Heart right ventricle (tissue), 16 donors: ENCODE data around the gene RTTN. TPM values are rescaled to one million over a fixed set of nuclear protein-coding genes. Genes with fewer than 3 reads are reported as not detected.
"Not testable (repeated sequence)": the region's sequence is repeated elsewhere in the genome, so short reads cannot be mapped to it uniquely, and the experiment has no call there.

Experiments
- ATAC-seq, 8 donors: fragments of 200-7000 bp; cut with Tn5 transposase; one replicate each; pipeline ENCODE4 v1.9.1; 2020; ENCODE audit warnings: mild to moderate bottlenecking in 8 of 8, moderate library complexity in 8 of 8, moderate number of reproducible peaks in 1 of 8
- DNase-seq, 2 donors: peaks; one replicate each; pipeline ENCODE4 v3.0.0-alpha.2; 2020
- H3K27ac ChIP-seq, 10 donors: fragments of 200-600 bp; sonication (generic) in 2 of 10; one replicate each; pipeline versions ENCODE4 v1.5.0 to v1.8.0; 2020 to 2022; ENCODE audit warnings: mild to moderate bottlenecking in 3 of 10
- H3K27me3 ChIP-seq, 7 donors: fragments of 200-600 bp; one replicate each; pipeline ENCODE4 v1.8.0; 2021 to 2022; ENCODE audit warnings: mild to moderate bottlenecking in 2 of 7
- H3K36me3 ChIP-seq, 9 donors: fragments of 200-600 bp; sonication (generic) in 1 of 9; one replicate each; pipeline versions ENCODE4 v1.5.0 to v1.8.0; 2020 to 2022; ENCODE audit warnings: mild to moderate bottlenecking in 2 of 9
- H3K4me1 ChIP-seq, 9 donors: fragments of 200-600 bp; sonication (generic) in 1 of 9; one replicate each; pipeline versions ENCODE4 v1.5.0 to v1.8.0; 2020 to 2022; ENCODE audit warnings: mild to moderate bottlenecking in 4 of 9
- H3K4me3 ChIP-seq, 10 donors: fragments of 200-600 bp; sonication (generic) in 2 of 10; one replicate each; pipeline versions ENCODE4 v1.5.0 to v1.8.0; 2020 to 2022; ENCODE audit warnings: mild to moderate bottlenecking in 7 of 10, moderate library complexity in 2 of 10
- H3K9me3 ChIP-seq, 11 donors: fragments of 200-600 bp in 10 of 11; sonication (generic) in 2 of 11; one replicate each; pipeline versions ENCODE4 v1.5.0 to v1.8.0; 2013 to 2022; ENCODE audit warnings: mild to moderate bottlenecking in 2 of 11, control low read depth in 1 of 11, moderate library complexity in 1 of 11
- CTCF ChIP-seq, 9 donors: fragments of 200-600 bp; sonication (generic) in 2 of 9; IDR thresholded peaks; one replicate each; pipeline versions ENCODE4 v1.5.0 to v1.8.0; 2021 to 2022; ENCODE audit warnings: antibody characterized with exemption in 9 of 9, mild to moderate bottlenecking in 5 of 9, moderate library complexity in 1 of 9
- WGBS, 2 donors: extraction: QIAGEN DNeasy Blood & Tissue Kit; methylation state at CpG; one replicate each; pipeline ENCODE4 v1.1.7; 2013; ENCODE audit warnings: inconsistent platforms in 1 of 2; 5-methylcytosine and 5-hydroxymethylcytosine counted together
- intact Hi-C, 10 donors: fragments of 100-400 bp; cut with DNase I; formaldehyde crosslinking; loops; one replicate each; pipeline versions ENCODE4 v1.11.1 to v1.14.2; 2022
- polyA plus RNA-seq, 2 donors: library from polyadenylated mRNA; stranded (reverse); fragments of 200-250 nt; gene quantifications; one replicate each; pipeline ENCODE4 v1.2.3, GENCODE V29; 2013
- total RNA-seq, 10 donors: library from RNA; stranded (reverse); fragmentation: NEBNext Ultra II Directional in 3 of 10; extraction: Animal tissue kit (Norgen Biotek cat#: 25700) in 3 of 10; gene quantifications; one replicate each; pipeline versions ENCODE4 v1.2.1 to v1.2.4, GENCODE V29; 2021 to 2023
- donor health status: Arrhythmogenic right ventricular cardiomyopathy.
- donor health status: ischemic (EF 13 %, LVEDD 7.1; RV severe dilation, severe dysfunction).
- donor health status: healthy with polysubstance abuse.
- donor health status: DM: no; HTN: yes; CAD: no.
- donor health status: DM: no; HTN: no; CAD: no.
- donor health status: ischemic (EF 25% LVEDD 6.9; RV normal size, moderate dysfunction).
- donor health status: ischemic (EF 25% LVEDD 5.7; RV mildly dilated, moderate dysfunction).
- donor health status: healthy.
- donor health status: DM: yes; HTN: yes; CAD: no.
- donor health status: Ischemic cardiomyopathy.
- donor health status: ischemic (EF 35%, LVEDD 5.7; RV mildly dilated, moderate dysfunction).
- donor health status: nonischemic (EF 11% LVEDD 7.7; RV severe dilation, severe dysfunction).
- donor health status: DM: yes; HTN: yes; CAD: no.
- donor health status: PGD.
- donor health status: ischemic (EF 29% LVEDD 5.4; RV normal size, mild dysfunction).
- donor health status: nonischemic (EF 23%, LVEDD 6.1; RV moderate dilation, normal function).

Gene RTTN
- total and polyA plus RNA-seq, 12 donors = 3.5 to 15.7 (median 9.4) TPM

- intact Hi-C loops = no loop called here
- H3K4me3 ChIP-seq = no peak overlapping the region
- peaks cover 0 to under 1% (median 0%) of the 10 kb centered on the region in 11 donors for H3K9me3 ChIP-seq
- no peaks in the 10 kb centered on the region for H3K27me3 ChIP-seq
- peak overlapping the region in 4 of 10 donors; percentile 12 to 66 (median 43) for H3K27ac ChIP-seq
- ATAC-seq (peak in 5 of 8 donors; percentile 22 to 62 (median 52)), DNase-seq (no peak)
- H3K36me3 ChIP-seq = no peaks in the 10 kb centered on the region
- no peak for TF ChIP-seq CTCF (IDR thresholded peaks at IDR 0.05)
- 5 to 6% methylated on average over 4 of the region's 4 CpGs for WGBS, 2 donors
- peaks cover 0 to 27% (median 4%) of the 10 kb centered on the region in 9 donors for H3K4me1 ChIP-seq
Measured at GRCh38 chr18:70246061-70246466, 40.6 kb upstream of the RTTN start.

- Histone ChIP-seq H3K9me3 (peaks cover 0 to 12% (median 0%) of the 10 kb centered on the region in 11 donors), H3K36me3 (no peaks in the 10 kb centered on the region), H3K4me1 (peaks cover 0 to 27% (median 4%) of the 10 kb centered on the region in 9 donors), H3K27ac (no peak overlapping the region), H3K27me3 (no peaks in the 10 kb centered on the region), H3K4me3 (no peak overlapping the region)
- TF ChIP-seq CTCF (IDR thresholded peaks at IDR 0.05) = no peak
- 64 to 74% methylated on average over 13 of the region's 13 CpGs for WGBS, 2 donors
- ATAC-seq (no peak), DNase-seq (no peak)
- intact Hi-C loops = no loop called here
Measured at GRCh38 chr18:70243131-70243929, 37.8 kb upstream of the RTTN start.

- WGBS, 2 donors = 79 to 81% methylated on average over 7 of the region's 7 CpGs
Measured at GRCh38 chr18:70236921-70237320, 31.4 kb upstream of the RTTN start.

GRCh38 chr18:70235478-70235877 is 30.0 kb upstream of the RTTN start:
- Histone ChIP-seq H3K4me3 (no peak overlapping the region), H3K36me3 (no peaks in the 10 kb centered on the region), H3K4me1 (peaks cover 0 to 14% (median 0%) of the 10 kb centered on the region in 9 donors), H3K27ac (peak overlapping the region in 6 of 10 donors; percentile 15 to 67 (median 49)), H3K9me3 (peaks cover 0 to 9% (median 0%) of the 10 kb centered on the region in 11 donors), H3K27me3 (no peaks in the 10 kb centered on the region)
- intact Hi-C loops = no loop called here
- DNase-seq (no peak), ATAC-seq (peak in 1 of 8 donors; percentile 45)
- no peak for TF ChIP-seq CTCF (IDR thresholded peaks at IDR 0.05)
- WGBS, 2 donors = 90 to 91% methylated on average over 5 of the region's 5 CpGs

More at GRCh38 chr18:70236921-70237320, 31.4 kb upstream of the RTTN start:
- DNase-seq, H3K27ac ChIP-seq, H3K27me3 ChIP-seq, ATAC-seq, intact Hi-C loops, H3K36me3 ChIP-seq, H3K4me3 ChIP-seq: not testable (repeated sequence)
- H3K4me1 ChIP-seq = peaks cover 0 to 14% (median 0%) of the 10 kb centered on the region in 9 donors
- H3K9me3 ChIP-seq = peaks cover 0 to 12% (median 0%) of the 10 kb centered on the region in 11 donors
